Fibroblast of lung (primary cell): Measurements from ENCODE around the gene KLHL18. TPM values are rescaled to one million over a fixed set of nuclear protein-coding genes. Genes with fewer than 3 reads are reported as not detected.

Source experiments
- DNase-seq, 2 donors: peaks; one replicate each; pipeline versions ENCODE4 v3.0.0 to v3.0.0-alpha.2; 2010; ENCODE audit warnings: low read depth in 2 of 2
- H2AFZ ChIP-seq: 2 replicates; pipeline ENCODE4 v1.5.1; 2012; ENCODE audit warnings: low read length, control low read depth, inconsistent platforms
- H3K27ac ChIP-seq: 2 replicates; pipeline ENCODE4 v1.5.1; 2011; ENCODE audit warnings: low read length, control low read depth; ENCODE audit not compliant: insufficient read depth
- H3K27me3 ChIP-seq: 2 replicates; pipeline ENCODE4 v1.5.1; 2011; ENCODE audit warnings: mild to moderate bottlenecking, low read length; ENCODE audit not compliant: control insufficient read depth, insufficient read depth
- H3K36me3 ChIP-seq: 2 replicates; pipeline ENCODE4 v1.5.1; 2011; ENCODE audit warnings: low read length; ENCODE audit not compliant: control insufficient read depth, insufficient read depth
- H3K4me1 ChIP-seq: 2 replicates; pipeline ENCODE4 v1.5.1; 2011; ENCODE audit warnings: low read length; ENCODE audit not compliant: control insufficient read depth, insufficient read depth; ENCODE audit errors: extremely low read depth
- H3K4me2 ChIP-seq: 2 replicates; pipeline ENCODE4 v1.5.1; 2011; ENCODE audit warnings: low read length, control low read depth; ENCODE audit not compliant: insufficient read depth; ENCODE audit errors: extremely low read depth
- H3K4me3 ChIP-seq, 4 experiments: fragments of 200-600 bp in 1 of 4; sonication (generic) in 1 of 4; replicated peaks in 1 of 4; 2 replicates each; pipeline ENCODE4 v1.5.1; 2011 to 2016; ENCODE audit warnings: low read length in 4 of 4, low read depth in 3 of 4, mild to moderate bottlenecking in 3 of 4, control low read depth in 2 of 4, inconsistent platforms in 1 of 4, mixed read lengths in 1 of 4; ENCODE audit not compliant: insufficient read depth in 1 of 4; ENCODE audit errors: control extremely low read depth in 1 of 4
- H3K79me2 ChIP-seq: 2 replicates; pipeline ENCODE4 v1.5.1; 2012; ENCODE audit warnings: mild to moderate bottlenecking, low read length, inconsistent platforms; ENCODE audit not compliant: control insufficient read depth, insufficient read depth
- H3K9ac ChIP-seq: 2 replicates; pipeline ENCODE4 v1.5.1; 2011; ENCODE audit warnings: mild to moderate bottlenecking, low read length, control low read depth; ENCODE audit not compliant: insufficient read depth
- H3K9me3 ChIP-seq: 2 replicates; pipeline ENCODE4 v1.5.1; 2012; ENCODE audit warnings: low read depth, low read length; ENCODE audit not compliant: control insufficient read depth, insufficient read depth
- H4K20me1 ChIP-seq: 2 replicates; pipeline ENCODE4 v1.5.1; 2011; ENCODE audit warnings: low read length; ENCODE audit not compliant: control insufficient read depth, insufficient read depth; ENCODE audit errors: extremely low read depth
- CTCF ChIP-seq, 2 donors: IDR thresholded peaks in 1 of 2; conservative IDR thresholded peaks in 1 of 2; 1 replicate in 1 of 2; 2 replicates in 1 of 2; pipeline ENCODE4 v1.5.1; 2011 to 2012; ENCODE audit warnings: low read length in 2 of 2, control low read depth in 1 of 2, inconsistent platforms in 1 of 2, low read depth in 1 of 2, mild to moderate bottlenecking in 1 of 2
- EZH2 ChIP-seq: IDR thresholded peaks from 2 replicates; pipeline ENCODE4 v1.5.1; 2012; ENCODE audit warnings: low read length, control low read depth, mild to moderate bottlenecking; ENCODE audit errors: missing control alignments
- polyA plus RNA-seq, 2 donors: library from polyadenylated mRNA; depleted of rRNA in 1 of 2; stranded (reverse) in 1 of 2; unstranded in 1 of 2; fragments of >200 nt; gene quantifications; 2 replicates each; pipeline ENCODE4 v1.2.1, GENCODE V29; 2011 to 2012; ENCODE audit warnings: missing spikeins in 1 of 2
- total RNA-seq: library from RNA; depleted of rRNA; stranded (reverse); fragments of >200 nt; gene quantifications from 2 replicates; pipeline ENCODE4 v1.2.1, GENCODE V29; 2014

The KLHL18 gene
- total and polyA plus RNA-seq, 2 donors (not counting 1 experiment from before 2014, with no cell fraction given): 20.1 to 27.8 TPM

GRCh38 chr3:47293822-47294221, 11.1 kb downstream of the KLHL18 start:
- no peak for DNase-seq
- Histone ChIP-seq H3K4me1 (no peaks in the 10 kb centered on the region), H3K36me3 (peaks cover 2% of the 10 kb centered on the region), H3K4me3 (no peak overlapping the region), H3K27me3 (no peaks in the 10 kb centered on the region), H3K27ac (no peak overlapping the region), H3K9ac (no peak overlapping the region), H2AFZ (no peak overlapping the region), H3K9me3 (no peaks in the 10 kb centered on the region), H4K20me1 (no peaks in the 10 kb centered on the region), H3K4me2 (no peak overlapping the region), H3K79me2 (peaks cover 15% of the 10 kb centered on the region)
- no peak for TF ChIP-seq EZH2
- TF ChIP-seq CTCF (conservative IDR thresholded peaks at IDR 0.05 in 1 of 2, IDR thresholded peaks at IDR 0.05 in 1 of 2; ENCODE audit: low read depth in 1 of 2, low read length in 2 of 2): no peak

- Histone ChIP-seq H3K27me3 (no peaks in the 10 kb centered on the region), H3K4me2 (no peak overlapping the region), H3K9me3 (no peaks in the 10 kb centered on the region), H3K36me3 (peaks cover 2% of the 10 kb centered on the region), H4K20me1 (no peaks in the 10 kb centered on the region), H3K79me2 (peaks cover 11% of the 10 kb centered on the region), H3K9ac (no peak overlapping the region), H3K4me1 (no peaks in the 10 kb centered on the region), H3K4me3 (no peak overlapping the region), H2AFZ (no peak overlapping the region), H3K27ac (no peak overlapping the region)
- TF ChIP-seq EZH2 (no peak), CTCF (conservative IDR thresholded peaks at IDR 0.05 in 1 of 2, IDR thresholded peaks at IDR 0.05 in 1 of 2; ENCODE audit: low read depth in 1 of 2, low read length in 2 of 2) (no peak)
- DNase-seq: no peak
Observed at GRCh38 chr3:47294392-47294791, 11.6 kb downstream of the KLHL18 start.

GRCh38 chr3:47295322-47295721, 12.6 kb downstream of the KLHL18 start:
- no peak overlapping the region for H2AFZ ChIP-seq
- no peaks in the 10 kb centered on the region for H4K20me1 ChIP-seq

More at GRCh38 chr3:47295322-47295721, 12.6 kb downstream of the KLHL18 start:
- Histone ChIP-seq H3K4me1 (no peaks in the 10 kb centered on the region), H3K9ac (no peak overlapping the region), H3K4me2 (no peak overlapping the region), H3K9me3 (no peaks in the 10 kb centered on the region), H3K79me2 (peaks cover 9% of the 10 kb centered on the region), H3K4me3 (no peak overlapping the region), H3K27me3 (no peaks in the 10 kb centered on the region), H3K27ac (no peak overlapping the region), H3K36me3 (peaks cover 2% of the 10 kb centered on the region)
- DNase-seq: no peak
- TF ChIP-seq EZH2 (no peak), CTCF (conservative IDR thresholded peaks at IDR 0.05 in 1 of 2, IDR thresholded peaks at IDR 0.05 in 1 of 2; ENCODE audit: low read depth in 1 of 2, low read length in 2 of 2) (no peak)
